HTR-8/SVneo (cell line): ENCODE measurements around the gene MCM7.

ENCODE experiments used
- DNase-seq: peaks from one replicate; pipeline ENCODE4 v3.0.0; 2011; ENCODE audit warnings: low spot score, mixed read lengths; ENCODE audit not compliant: insufficient read length
- FAIRE-seq: peaks from 2 replicates; lab custom pipeline; 2011; peaks lifted over from hg19 to GRCh38; lab: Jason Lieb, UNC

MCM7 gene

DNA sequence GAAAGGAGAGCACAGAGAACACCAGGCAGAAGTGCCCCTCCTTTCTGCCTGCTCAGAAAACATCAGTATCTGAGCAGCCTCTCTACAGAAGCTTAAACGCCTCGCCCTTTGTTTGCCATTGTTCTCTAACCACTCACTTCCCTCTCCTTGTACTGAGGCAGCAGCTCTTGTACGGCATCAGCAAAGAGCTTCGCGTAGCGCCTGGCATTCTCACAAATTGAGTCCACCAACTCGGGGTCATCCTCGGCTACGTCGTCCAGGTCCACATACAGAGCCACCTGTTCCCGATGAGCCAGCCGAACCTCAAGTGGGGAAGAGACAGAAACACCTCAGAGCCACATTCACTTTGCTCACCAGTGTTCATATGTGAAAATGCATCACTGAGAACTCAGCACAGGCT, 1.7 kb downstream of the MCM7 start:
- no peak for FAIRE-seq
- no peak for DNase-seq

DNA sequence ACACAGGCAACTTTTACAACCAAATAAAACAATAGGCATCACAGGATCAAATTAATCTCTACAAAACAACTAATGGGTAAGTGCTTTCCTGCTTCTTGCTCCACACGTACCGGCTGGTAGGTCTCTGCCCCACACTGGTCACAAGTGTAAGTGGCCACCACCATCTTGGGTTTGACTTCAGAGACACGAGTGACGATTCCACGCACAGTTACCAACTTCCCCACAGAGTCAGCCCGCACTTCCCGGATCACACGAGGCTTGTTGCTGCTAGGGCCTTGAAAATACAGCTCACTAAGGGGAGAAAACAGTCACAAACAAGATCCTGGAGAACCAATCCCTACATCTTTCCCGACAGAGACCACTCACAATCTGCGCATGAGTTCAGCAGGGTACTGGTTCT, 2.3 kb downstream of the MCM7 start:
- DNase-seq (no peak), FAIRE-seq (no peak)

GRCh38 chr7:100095704-100096103, 5.5 kb downstream of the MCM7 start:
- no peak for DNase-seq

DNA sequence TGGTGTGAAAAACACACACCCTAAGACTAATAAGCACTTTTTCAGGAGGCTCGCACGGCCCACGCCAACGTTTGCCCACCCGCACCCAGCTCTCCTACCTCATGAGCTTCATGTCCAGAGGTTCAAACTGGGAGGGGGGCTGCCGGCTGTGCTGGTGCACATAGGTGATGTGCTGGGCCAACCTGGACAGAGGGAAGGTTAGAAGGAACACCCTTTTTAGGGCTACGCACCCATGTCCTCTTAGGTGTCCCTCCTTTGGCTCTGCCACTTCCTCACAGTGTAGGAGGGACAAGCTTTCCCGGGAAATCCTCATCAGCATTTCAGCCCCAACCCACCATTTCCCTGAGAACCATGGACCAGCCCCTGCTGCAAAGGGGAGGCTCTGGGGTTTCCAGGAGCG, 5.9 kb downstream of the MCM7 start:
- no peak for DNase-seq
- FAIRE-seq = no peak

More at GRCh38 chr7:100095704-100096103, 5.5 kb downstream of the MCM7 start:
- no peak for FAIRE-seq

- DNase-seq = no peak
- no peak for FAIRE-seq
Measured at GRCh38 chr7:100093925-100094486, 7.2 kb downstream of the MCM7 start.

DNA sequence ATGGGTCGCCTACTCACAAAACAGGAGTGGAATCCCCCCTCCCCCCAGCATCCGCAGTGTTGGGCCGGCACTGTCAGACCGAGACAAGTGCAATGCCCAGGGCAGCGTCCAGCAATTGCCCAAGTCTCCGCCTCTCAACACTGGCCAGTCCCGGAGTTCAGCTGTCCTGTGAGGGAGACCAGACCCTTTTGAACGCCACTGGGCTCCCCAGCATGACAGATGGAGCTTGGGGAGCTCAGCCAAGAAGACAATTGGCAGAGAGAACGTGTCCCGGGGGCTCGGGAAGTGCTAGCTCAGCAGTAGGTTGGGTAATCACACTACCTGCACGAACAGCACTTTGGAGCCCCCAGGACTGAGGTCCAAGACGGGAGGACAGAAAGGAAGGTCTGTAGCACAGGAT, 7.7 kb downstream of the MCM7 start:
- DNase-seq = no peak
- no peak for FAIRE-seq

GRCh38 chr7:100093054-100093453, 8.1 kb downstream of the MCM7 start:
- FAIRE-seq (no peak), DNase-seq (no peak)

GRCh38 chr7:100091411-100092181, 9.6 kb downstream of the MCM7 start:
- FAIRE-seq = no peak
- DNase-seq = no peak

GRCh38 chr7:100090527-100091410, 10.4 kb downstream of the MCM7 start:
- FAIRE-seq = no peak
- no peak for DNase-seq

DNA sequence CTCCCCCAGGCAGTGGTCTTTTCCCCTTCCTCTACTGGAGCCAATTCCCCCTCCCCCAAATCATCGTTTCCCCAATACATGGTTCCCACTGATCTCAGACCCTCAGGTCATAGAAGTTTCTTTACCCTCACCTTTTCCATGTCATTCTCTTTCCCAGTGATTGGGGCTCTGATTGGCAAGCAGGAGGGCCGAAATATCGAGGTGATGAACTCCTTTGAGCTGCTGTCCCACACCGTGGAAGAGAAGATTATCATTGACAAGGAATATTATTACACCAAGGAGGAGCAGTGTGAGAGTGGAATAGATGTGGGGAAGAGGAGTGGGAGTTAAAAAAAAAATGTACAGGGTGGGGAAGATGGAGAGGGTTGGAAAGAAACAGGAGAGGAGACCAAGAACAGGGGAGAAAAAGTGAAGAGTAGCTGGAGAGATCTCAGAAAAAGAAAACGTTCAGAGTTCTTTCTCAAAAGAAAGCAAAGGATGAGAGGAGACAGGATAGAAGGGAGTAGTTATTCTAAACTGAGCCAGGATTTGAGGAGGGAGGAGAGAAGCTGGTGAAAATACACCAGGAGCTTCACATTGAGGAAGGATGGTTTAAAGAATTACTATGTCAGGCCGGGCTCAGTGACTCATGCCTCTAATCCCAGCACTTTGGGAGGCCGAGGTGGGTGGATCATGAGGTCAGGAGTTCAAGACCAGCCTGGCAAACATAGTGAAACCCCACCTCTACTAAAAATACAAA, 11.6 kb downstream of the MCM7 start:
- FAIRE-seq (no peak), DNase-seq (no peak)

DNA sequence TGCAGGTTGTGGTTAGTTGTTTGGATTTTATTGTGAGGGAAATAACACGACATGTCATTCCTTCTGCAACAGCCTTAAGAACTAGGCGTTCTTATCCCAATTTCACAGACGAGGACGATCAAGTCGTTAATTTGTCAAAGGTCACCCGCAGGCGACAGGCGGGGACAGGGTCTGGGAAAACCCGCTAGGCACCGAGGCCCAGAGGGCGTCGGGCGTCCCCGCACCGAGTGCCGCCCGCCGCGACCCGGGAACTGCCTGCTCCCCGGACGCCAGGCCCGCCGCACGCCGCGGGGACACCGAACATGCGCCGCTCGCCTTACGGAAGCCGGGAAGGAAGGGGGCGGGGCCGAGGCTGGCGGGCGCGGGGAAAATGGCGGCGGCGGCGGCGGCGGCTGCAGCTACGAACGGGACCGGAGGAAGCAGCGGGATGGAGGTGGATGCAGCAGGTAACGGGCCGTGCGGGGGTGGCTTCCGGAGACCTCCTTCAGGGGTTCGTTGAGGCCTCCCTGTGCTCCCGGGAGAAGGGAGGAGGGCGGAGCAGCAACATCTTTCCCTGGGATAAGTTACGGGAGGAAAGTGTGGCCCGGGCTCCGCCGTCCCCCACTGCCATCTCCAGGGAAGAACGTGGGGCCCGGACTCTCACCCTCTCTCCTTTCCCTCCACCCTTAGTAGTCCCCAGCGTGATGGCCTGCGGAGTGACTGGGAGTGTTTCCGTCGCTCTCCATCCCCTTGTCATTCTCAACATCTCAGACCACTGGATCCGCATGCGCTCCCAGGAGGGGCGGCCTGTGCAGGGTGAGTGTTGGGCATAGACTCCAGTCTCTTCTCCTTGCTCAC, 12.4 kb downstream of the MCM7 start, which contains the start of gene COPS6:
COPS6 (plus strand) TSS at position 349 of the 837 bp plus-strand sequence; CDS start at position 371, 22 bp downstream.
- FAIRE-seq = no peak
- DNase-seq = peak; percentile 31

DNA sequence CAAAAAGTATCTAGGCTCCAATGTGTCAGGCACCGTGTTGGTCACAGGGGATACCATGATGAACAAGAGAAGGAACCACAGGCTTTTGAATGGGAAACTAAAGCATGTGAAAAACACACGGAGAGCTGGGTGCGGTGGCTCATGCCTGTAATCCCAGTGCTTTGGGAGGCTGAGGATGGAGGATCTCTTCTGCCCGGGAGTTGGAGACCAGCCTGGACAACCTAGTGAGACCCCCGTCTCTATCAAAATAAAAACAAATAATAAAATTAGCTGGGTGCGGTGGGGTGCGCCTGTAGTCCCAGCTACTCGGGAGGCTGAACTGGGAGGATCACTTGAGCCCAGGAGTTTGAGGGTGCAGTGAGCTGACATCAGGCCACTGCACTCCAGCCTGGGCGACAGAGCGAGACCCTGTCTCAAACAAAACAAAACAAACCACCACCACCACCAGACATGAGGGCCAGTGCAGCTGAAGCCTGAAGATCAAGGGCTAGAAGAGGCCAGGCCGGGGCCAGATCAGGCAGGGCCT, 13.0 kb downstream of the MCM7 start:
- FAIRE-seq (no peak), DNase-seq (no peak)

GRCh38 chr7:100087055-100087750, 14.0 kb downstream of the MCM7 start:
- DNase-seq = peak; percentile 57

GRCh38 chr7:100085515-100085914, 15.7 kb downstream of the MCM7 start:
- no peak for FAIRE-seq
- DNase-seq = no peak

More at GRCh38 chr7:100087055-100087750, 14.0 kb downstream of the MCM7 start:
- no peak for FAIRE-seq

DNA sequence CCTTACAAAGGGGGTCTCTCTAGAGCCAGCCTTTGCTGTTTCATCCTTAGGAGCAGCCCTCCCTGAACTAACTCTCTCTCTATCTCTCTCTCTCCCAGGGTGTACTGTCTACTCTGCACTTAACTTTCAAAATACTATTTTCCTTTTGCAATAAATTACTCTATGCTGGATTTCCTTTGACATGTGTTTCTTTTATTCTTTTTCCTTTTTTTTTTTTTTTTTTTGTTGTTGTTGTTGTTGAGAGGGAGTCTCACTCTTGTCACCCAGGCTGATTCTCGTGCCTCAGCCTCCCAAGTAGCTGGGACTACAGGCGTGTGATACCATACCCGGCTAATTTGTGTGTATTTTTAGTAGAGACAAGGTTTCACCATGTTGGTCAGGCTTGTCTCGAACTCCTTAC, 18.2 kb downstream of the MCM7 start:
- DNase-seq = no peak
- FAIRE-seq = no peak

GRCh38 chr7:100081535-100082102, 19.6 kb downstream of the MCM7 start, which contains the start of gene ZNF3:
Gene ZNF3 (minus strand): TSS chr7:100081723. CDS start chr7:100077357, 4,366 bp downstream.
- peak; percentile 83 for FAIRE-seq
- peak; percentile 91 for DNase-seq

- FAIRE-seq (no peak), DNase-seq (no peak)
Measured at GRCh38 chr7:100080907-100081534, 20.2 kb downstream of the MCM7 start.
